ENCODE data around the gene POLR2E. TPM values are rescaled to one million over a fixed set of nuclear protein-coding genes. Genes with fewer than 3 reads are reported as not detected.
A peak's percentile ranks its signal among the peaks of the same experiment; 100 is the strongest.

The POLR2E gene
- total and polyA plus RNA-seq, 9 of the 15 experiments (the other 6 are each of a cell fraction or from before 2014, with no cell fraction given), result 3.4 to 413 (median 244) TPM

DNA sequence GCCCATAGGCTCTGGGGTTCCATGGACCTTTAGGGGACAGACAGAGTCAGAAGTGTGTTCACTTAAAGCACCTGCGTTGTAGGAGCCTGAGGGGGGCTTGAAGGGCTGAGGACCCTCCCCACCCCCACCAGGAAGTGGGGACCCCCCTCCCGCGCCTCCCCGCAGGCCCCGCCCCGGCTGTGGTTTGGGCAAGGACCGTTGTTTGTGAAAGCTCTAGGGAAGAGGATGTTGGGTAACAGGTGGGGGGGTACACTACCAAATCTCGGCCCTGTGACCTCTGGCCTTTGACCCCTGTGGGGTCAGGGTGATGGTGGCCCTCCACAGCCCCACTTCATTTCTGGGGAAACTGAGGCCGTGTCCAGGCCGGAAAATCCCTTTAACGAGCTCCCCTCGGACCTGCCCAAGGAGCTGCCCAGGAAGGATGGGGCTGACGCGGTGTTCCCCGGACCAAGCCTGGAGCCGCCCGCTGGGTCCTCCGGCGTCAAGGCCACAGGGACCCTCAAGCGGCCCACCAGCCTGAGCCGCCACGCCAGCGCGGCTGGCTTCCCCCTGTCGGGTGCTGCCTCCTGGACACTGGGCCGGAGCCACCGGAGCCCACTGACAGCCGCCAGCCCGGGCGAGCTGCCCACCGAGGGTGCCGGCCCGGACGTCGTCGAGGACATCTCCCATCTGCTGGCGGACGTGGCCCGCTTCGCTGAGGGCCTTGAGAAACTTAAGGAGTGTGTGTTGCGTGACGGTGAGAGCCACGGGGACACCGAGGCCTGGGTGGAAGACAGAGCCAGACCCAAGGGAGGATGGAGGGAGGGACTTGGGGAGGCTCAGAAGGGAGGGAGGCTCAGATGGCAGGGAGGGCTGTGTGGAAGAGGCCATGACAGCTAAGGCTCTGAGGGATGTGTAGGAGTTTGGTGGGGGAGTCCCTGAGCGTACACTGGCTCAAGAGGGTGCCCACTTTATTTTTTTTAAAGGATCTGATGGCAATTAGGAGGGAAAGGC lies 26.9 kb downstream of the POLR2E start (continued):
- TF ChIP-seq NCOA4 (IDR thresholded peaks at IDR 0.05; ENCODE audit: partially characterized antibody) (no peak), HDAC1 (IDR thresholded peaks at IDR 0.05) (peak in 1 of 2 experiments; percentile 58; a peak in 2 of 4 replicates), TAF9B (IDR thresholded peaks at IDR 0.05; ENCODE audit: partially characterized antibody) (no peak), HDAC2 (IDR thresholded peaks at IDR 0.05) (peak; percentile 60; the same call in 1 of the 2 replicates), NR2F6 (CRISPR knock-in tag; IDR thresholded peaks at IDR 0.05) (peak; percentile 84; the same call in 1 of the 2 replicates), ZBTB7A (IDR thresholded peaks at IDR 0.05; ENCODE audit: borderline replicate concordance, control insufficient read depth, low read depth, low read length) (peak; percentile 77), MAZ (CRISPR knock-in tag; conservative IDR thresholded peaks at IDR 0.05 in 1 of 2, IDR thresholded peaks at IDR 0.05 in 1 of 2) (0 out of 4 replicates have a peak, but pooled peaks of 1 of the 2 experiments have one; percentile 18), NR2C1 (IDR thresholded peaks at IDR 0.05) (peak; percentile 97), NR2C1 (tag; IDR thresholded peaks at IDR 0.05) (peak; percentile 98), ZNF780A (CRISPR knock-in tag; IDR thresholded peaks at IDR 0.05) (no peak), ZNF445 (CRISPR knock-in tag; IDR thresholded peaks at IDR 0.05; ENCODE audit: low read depth) (no peak), MTA2 (IDR thresholded peaks at IDR 0.05; ENCODE audit: low read depth) (0 out of 2 replicates have a peak, but pooled peaks have one; percentile 33)
- TF ChIP-seq, protein P1, sequence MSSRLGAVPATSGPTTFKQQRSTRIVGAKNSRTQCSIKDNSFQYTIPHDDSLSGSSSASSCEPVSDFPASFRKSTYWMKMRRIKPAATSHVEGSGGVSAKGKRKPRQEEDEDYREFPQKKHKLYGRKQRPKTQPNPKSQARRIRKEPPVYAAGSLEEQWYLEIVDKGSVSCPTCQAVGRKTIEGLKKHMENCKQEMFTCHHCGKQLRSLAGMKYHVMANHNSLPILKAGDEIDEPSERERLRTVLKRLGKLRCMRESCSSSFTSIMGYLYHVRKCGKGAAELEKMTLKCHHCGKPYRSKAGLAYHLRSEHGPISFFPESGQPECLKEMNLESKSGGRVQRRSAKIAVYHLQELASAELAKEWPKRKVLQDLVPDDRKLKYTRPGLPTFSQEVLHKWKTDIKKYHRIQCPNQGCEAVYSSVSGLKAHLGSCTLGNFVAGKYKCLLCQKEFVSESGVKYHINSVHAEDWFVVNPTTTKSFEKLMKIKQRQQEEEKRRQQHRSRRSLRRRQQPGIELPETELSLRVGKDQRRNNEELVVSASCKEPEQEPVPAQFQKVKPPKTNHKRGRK (tag; IDR thresholded peaks at IDR 0.05), result no peak

Data from K562 (cell line).